ENCODE results near the gene ZC3H4. TPM values are rescaled to one million over a fixed set of nuclear protein-coding genes. Genes with fewer than 3 reads are reported as not detected.

ZC3H4 gene
- total and polyA plus RNA-seq, 9 of the 15 experiments (the other 6 are each of a cell fraction or from before 2014, with no cell fraction given), result 2.2 to 75.6 (median 18.3) TPM

GRCh38 chr19:47106821-47107201 is 6.8 kb downstream of the ZC3H4 start (continued):
- no peak for TF ChIP-seq ZFP36 (IDR thresholded peaks at IDR 0.05; ENCODE audit: low read depth, low read length, partially characterized antibody)
- TF ChIP-seq, protein P1, sequence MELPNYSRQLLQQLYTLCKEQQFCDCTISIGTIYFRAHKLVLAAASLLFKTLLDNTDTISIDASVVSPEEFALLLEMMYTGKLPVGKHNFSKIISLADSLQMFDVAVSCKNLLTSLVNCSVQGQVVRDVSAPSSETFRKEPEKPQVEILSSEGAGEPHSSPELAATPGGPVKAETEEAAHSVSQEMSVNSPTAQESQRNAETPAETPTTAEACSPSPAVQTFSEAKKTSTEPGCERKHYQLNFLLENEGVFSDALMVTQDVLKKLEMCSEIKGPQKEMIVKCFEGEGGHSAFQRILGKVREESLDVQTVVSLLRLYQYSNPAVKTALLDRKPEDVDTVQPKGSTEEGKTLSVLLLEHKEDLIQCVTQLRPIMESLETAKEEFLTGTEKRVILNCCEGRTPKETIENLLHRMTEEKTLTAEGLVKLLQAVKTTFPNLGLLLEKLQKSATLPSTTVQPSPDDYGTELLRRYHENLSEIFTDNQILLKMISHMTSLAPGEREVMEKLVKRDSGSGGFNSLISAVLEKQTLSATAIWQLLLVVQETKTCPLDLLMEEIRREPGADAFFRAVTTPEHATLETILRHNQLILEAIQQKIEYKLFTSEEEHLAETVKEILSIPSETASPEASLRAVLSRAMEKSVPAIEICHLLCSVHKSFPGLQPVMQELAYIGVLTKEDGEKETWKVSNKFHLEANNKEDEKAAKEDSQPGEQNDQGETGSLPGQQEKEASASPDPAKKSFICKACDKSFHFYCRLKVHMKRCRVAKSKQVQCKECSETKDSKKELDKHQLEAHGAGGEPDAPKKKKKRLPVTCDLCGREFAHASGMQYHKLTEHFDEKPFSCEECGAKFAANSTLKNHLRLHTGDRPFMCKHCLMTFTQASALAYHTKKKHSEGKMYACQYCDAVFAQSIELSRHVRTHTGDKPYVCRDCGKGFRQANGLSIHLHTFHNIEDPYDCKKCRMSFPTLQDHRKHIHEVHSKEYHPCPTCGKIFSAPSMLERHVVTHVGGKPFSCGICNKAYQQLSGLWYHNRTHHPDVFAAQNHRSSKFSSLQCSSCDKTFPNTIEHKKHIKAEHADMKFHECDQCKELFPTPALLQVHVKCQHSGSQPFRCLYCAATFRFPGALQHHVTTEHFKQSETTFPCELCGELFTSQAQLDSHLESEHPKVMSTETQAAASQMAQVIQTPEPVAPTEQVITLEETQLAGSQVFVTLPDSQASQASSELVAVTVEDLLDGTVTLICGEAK (IDR thresholded peaks at IDR 0.05), result no peak
- TF ChIP-seq, protein P1 (CRISPR knock-in tag; IDR thresholded peaks at IDR 0.05), result no peak
- TF ChIP-seq MAFG (tag; conservative IDR thresholded peaks at IDR 0.05), result 0 out of 2 replicates have a peak, but pooled peaks have one; percentile 14
- TF ChIP-seq FOXK2 (conservative IDR thresholded peaks at IDR 0.05 in 1 of 2, IDR thresholded peaks at IDR 0.05 in 1 of 2; ENCODE audit: low read depth in 2 of 2), result no peak
- TF ChIP-seq ZFX (CRISPR knock-in tag; IDR thresholded peaks at IDR 0.05), result no peak
- no peak for TF ChIP-seq LARP7 (IDR thresholded peaks at IDR 0.05)
- no peak for TF ChIP-seq PTTG1 (tag; IDR thresholded peaks at IDR 0.05; ENCODE audit: low read depth)
- TF ChIP-seq TCF3 (CRISPR knock-in tag; IDR thresholded peaks at IDR 0.05), result no peak
- no peak for TF ChIP-seq NR4A1 (CRISPR knock-in tag; IDR thresholded peaks at IDR 0.05)
- no peak for TF ChIP-seq NR4A1 (tag; IDR thresholded peaks at IDR 0.05)
- TF ChIP-seq KLF6 (CRISPR knock-in tag; IDR thresholded peaks at IDR 0.05; ENCODE audit: borderline replicate concordance), result no peak
- no peak for TF ChIP-seq RB1 (IDR thresholded peaks at IDR 0.05; ENCODE audit: low read depth)
- TF ChIP-seq LEF1 (IDR thresholded peaks at IDR 0.05), result 0 out of 2 replicates have a peak, but pooled peaks have one; percentile 23
- TF ChIP-seq MTA1 (IDR thresholded peaks at IDR 0.05; ENCODE audit: borderline replicate concordance), result no peak
- TF ChIP-seq ZNF311 (CRISPR knock-in tag; IDR thresholded peaks at IDR 0.05), result no peak
- TF ChIP-seq C11orf30 (IDR thresholded peaks at IDR 0.05; ENCODE audit: low read depth), result peak; percentile 50; the same call in 1 of the 2 replicates
